Transverse colon (tissue), 4 donors: ENCODE data around the gene C17orf75.

Experiments
- EP300 ChIP-seq: sonication (generic); formaldehyde crosslinking; IDR thresholded peaks from one replicate; pipeline ENCODE4 v1.6.1; 2017; ENCODE audit warnings: antibody characterized with exemption, low read depth
- POLR2A ChIP-seq: fragments of 450-650 bp; IDR thresholded peaks from one replicate; pipeline ENCODE4 v1.6.1; 2016; ENCODE audit warnings: antibody characterized with exemption, mild to moderate bottlenecking, moderate library complexity
- POLR2AphosphoS5 ChIP-seq, 3 donors: sonication (generic); formaldehyde crosslinking; IDR thresholded peaks; one replicate each; pipeline ENCODE4 v1.6.1; 2016; ENCODE audit warnings: antibody characterized with exemption in 3 of 3
- TF ChIP-seq, protein P1 (sequence below), 5 experiments: fragments of 200-600 bp in 3 of 5; fragments of 450-650 bp in 2 of 5; sonication (generic) in 3 of 5; IDR thresholded peaks; 1 replicate in 2 of 5; 2 replicates in 3 of 5; pipeline ENCODE4 v1.5.1; 2016 to 2017; ENCODE audit warnings: antibody characterized with exemption in 5 of 5, inconsistent platforms in 3 of 5, mild to moderate bottlenecking in 2 of 5, moderate library complexity in 1 of 5

DNA sequence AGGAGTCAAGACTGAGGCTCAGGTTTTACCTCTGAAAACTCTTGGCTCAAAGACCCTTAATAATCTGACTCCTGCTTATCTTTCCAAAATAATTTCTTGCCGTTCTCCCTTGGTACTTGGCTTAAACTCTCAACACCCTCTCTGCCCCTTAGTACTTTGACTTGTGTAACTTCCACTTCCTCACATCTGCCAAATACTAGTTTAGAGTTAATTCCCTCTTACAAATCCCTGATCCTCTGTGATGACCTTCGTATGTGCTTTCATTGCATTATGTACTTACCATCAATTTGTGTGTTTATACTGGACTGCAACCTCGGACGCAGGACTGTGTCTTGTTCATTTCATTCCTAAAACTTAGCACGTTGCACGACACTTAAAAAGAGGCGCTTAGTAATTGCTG lies 43.1 kb upstream of the C17orf75 start:
- TF ChIP-seq POLR2AphosphoS5 (IDR thresholded peaks at IDR 0.05) = no peak
- TF ChIP-seq, protein P1, sequence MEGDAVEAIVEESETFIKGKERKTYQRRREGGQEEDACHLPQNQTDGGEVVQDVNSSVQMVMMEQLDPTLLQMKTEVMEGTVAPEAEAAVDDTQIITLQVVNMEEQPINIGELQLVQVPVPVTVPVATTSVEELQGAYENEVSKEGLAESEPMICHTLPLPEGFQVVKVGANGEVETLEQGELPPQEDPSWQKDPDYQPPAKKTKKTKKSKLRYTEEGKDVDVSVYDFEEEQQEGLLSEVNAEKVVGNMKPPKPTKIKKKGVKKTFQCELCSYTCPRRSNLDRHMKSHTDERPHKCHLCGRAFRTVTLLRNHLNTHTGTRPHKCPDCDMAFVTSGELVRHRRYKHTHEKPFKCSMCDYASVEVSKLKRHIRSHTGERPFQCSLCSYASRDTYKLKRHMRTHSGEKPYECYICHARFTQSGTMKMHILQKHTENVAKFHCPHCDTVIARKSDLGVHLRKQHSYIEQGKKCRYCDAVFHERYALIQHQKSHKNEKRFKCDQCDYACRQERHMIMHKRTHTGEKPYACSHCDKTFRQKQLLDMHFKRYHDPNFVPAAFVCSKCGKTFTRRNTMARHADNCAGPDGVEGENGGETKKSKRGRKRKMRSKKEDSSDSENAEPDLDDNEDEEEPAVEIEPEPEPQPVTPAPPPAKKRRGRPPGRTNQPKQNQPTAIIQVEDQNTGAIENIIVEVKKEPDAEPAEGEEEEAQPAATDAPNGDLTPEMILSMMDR (IDR thresholded peaks at IDR 0.05) = no peak
- TF ChIP-seq POLR2A = no peak
- TF ChIP-seq EP300 = no peak
